ENCODE results near the gene RDH8. TPM values are rescaled to one million over a fixed set of nuclear protein-coding genes. Genes with fewer than 3 reads are reported as not detected.

The RDH8 gene
- total and polyA plus RNA-seq, 2 donors (not counting 3 experiments of a cell fraction or from before 2014, with no cell fraction given): not detected

GRCh38 chr19:9966448-9966847 lies 46.8 kb upstream of the RDH8 start:
- Histone ChIP-seq H3K36me3 (ENCODE audit: control insufficient read depth in 2 of 2, extremely low read depth in 1 of 2, insufficient read depth in 2 of 2, low read length in 2 of 2) (no peaks in the 10 kb centered on the region), H3K27me3 (ENCODE audit: control insufficient read depth in 2 of 2, insufficient read depth in 2 of 2, low read length in 2 of 2) (peaks cover 6 to 8% of the 10 kb centered on the region in 2 experiments), H3K4me3 (replicated peaks in 1 of 3; ENCODE audit: insufficient read depth in 1 of 3, low read depth in 1 of 3, low read length in 3 of 3) (no peak overlapping the region), H3K27ac (ENCODE audit: insufficient read depth, low read depth, low read length) (no peak overlapping the region), H4K20me1 (replicated peaks; ENCODE audit: control insufficient read depth, extremely low read depth, insufficient read depth, low read length) (no peaks in the 10 kb centered on the region), H3K9me1 (replicated peaks; ENCODE audit: control insufficient read depth, extremely low read depth, insufficient read depth, low read length) (no peaks in the 10 kb centered on the region), H2AFZ (ENCODE audit: low read depth, low read length) (no peak overlapping the region), H3K9ac (replicated peaks; ENCODE audit: extremely low read depth, insufficient read depth, low read length) (no peak overlapping the region), H3K9me3 (replicated peaks; ENCODE audit: control insufficient read depth, insufficient read depth, low read length) (no peaks in the 10 kb centered on the region), H3K4me2 (ENCODE audit: insufficient read depth, low read length) (no peak overlapping the region), H3K4me1 (ENCODE audit: control insufficient read depth, extremely low read depth, insufficient read depth, low read length) (no peaks in the 10 kb centered on the region), H3K79me2 (ENCODE audit: control insufficient read depth, insufficient read depth, low read length) (no peaks in the 10 kb centered on the region)
- intact Hi-C loops (cut with micrococcal nuclease) (no loop called here), dilution Hi-C loops (cut with MboI; ENCODE audit: extremely low pct_ligation_motif_present, low sequenced_read_pairs) (no loop called here)
- TF ChIP-seq POLR2A (IDR thresholded peaks at IDR 0.05; ENCODE audit: low read depth, low read length): no peak
- no peak for TF ChIP-seq MYC (IDR thresholded peaks at IDR 0.05; ENCODE audit: low read depth, low read length)
- no peak for TF ChIP-seq EZH2 (IDR thresholded peaks at IDR 0.05; ENCODE audit: borderline replicate concordance, low read depth, low read length, severe bottlenecking)
- TF ChIP-seq, protein P1, sequence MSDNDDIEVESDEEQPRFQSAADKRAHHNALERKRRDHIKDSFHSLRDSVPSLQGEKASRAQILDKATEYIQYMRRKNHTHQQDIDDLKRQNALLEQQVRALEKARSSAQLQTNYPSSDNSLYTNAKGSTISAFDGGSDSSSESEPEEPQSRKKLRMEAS (IDR thresholded peaks at IDR 0.05; ENCODE audit: insufficient read depth, insufficient read length): no peak
- no peak for TF ChIP-seq FOS (IDR thresholded peaks at IDR 0.05; ENCODE audit: borderline replicate concordance, insufficient read depth, low read length)
- TF ChIP-seq POLR2AphosphoS5 (IDR thresholded peaks at IDR 0.05; ENCODE audit: insufficient read depth, low read depth, low read length): no peak
- TF ChIP-seq JUN (IDR thresholded peaks at IDR 0.05; ENCODE audit: borderline replicate concordance, insufficient read depth, insufficient read length, low read depth): no peak
- no peak for TF ChIP-seq GATA2 (IDR thresholded peaks at IDR 0.05; ENCODE audit: insufficient read depth, insufficient read length, low read depth, low read length)
- TF ChIP-seq, protein P2, sequence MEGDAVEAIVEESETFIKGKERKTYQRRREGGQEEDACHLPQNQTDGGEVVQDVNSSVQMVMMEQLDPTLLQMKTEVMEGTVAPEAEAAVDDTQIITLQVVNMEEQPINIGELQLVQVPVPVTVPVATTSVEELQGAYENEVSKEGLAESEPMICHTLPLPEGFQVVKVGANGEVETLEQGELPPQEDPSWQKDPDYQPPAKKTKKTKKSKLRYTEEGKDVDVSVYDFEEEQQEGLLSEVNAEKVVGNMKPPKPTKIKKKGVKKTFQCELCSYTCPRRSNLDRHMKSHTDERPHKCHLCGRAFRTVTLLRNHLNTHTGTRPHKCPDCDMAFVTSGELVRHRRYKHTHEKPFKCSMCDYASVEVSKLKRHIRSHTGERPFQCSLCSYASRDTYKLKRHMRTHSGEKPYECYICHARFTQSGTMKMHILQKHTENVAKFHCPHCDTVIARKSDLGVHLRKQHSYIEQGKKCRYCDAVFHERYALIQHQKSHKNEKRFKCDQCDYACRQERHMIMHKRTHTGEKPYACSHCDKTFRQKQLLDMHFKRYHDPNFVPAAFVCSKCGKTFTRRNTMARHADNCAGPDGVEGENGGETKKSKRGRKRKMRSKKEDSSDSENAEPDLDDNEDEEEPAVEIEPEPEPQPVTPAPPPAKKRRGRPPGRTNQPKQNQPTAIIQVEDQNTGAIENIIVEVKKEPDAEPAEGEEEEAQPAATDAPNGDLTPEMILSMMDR (IDR thresholded peaks at IDR 0.05; ENCODE audit: extremely low read depth in 1 of 2, insufficient read depth in 1 of 2, low read depth in 1 of 2, low read length in 2 of 2): no peak
- no TSS peak for BruUV-seq (replicated peaks)
- ChIA-PET CTCF (no interaction called here), POLR2A (no interaction called here)
- FAIRE-seq (no peak), DNase-seq (ENCODE audit: low read depth, low spot score) (no peak)

All from endothelial cell of umbilical vein (primary cell).